HFF-Myc (cell line): ENCODE results near the gene DOCK9.

Source experiments
- DNase-seq: peaks from one replicate; pipeline ENCODE4 v3.0.0-alpha.2; 2011; ENCODE audit warnings: low read depth; ENCODE audit errors: extremely low read depth
- H3K4me3 ChIP-seq: replicated peaks from 2 replicates; pipeline ENCODE4 v1.5.1; 2011; ENCODE audit warnings: low read depth, mild to moderate bottlenecking, control low read depth, low read length
- CTCF ChIP-seq: IDR thresholded peaks from 2 replicates; pipeline ENCODE4 v1.5.1; 2012; ENCODE audit warnings: mild to moderate bottlenecking, low read depth, low read length, control low read depth; ENCODE audit errors: missing control alignments

Gene DOCK9

GRCh38 chr13:98915981-98916380 is 61.9 kb downstream of the DOCK9 start:
- no peak overlapping the region for H3K4me3 ChIP-seq
- no peak for DNase-seq
- TF ChIP-seq CTCF: no peak

- no peak for DNase-seq
- no peak overlapping the region for H3K4me3 ChIP-seq
- no peak for TF ChIP-seq CTCF
Observed at GRCh38 chr13:98915563-98915962, 62.3 kb downstream of the DOCK9 start.

- no peak for DNase-seq
- H3K4me3 ChIP-seq: no peak overlapping the region
- no peak for TF ChIP-seq CTCF
Observed at GRCh38 chr13:98913741-98914140, 64.1 kb downstream of the DOCK9 start.

GRCh38 chr13:98912846-98913245 is 65.0 kb downstream of the DOCK9 start:
- H3K4me3 ChIP-seq: no peak overlapping the region
- no peak for TF ChIP-seq CTCF
- DNase-seq: no peak

GRCh38 chr13:98910501-98910951 is 67.3 kb downstream of the DOCK9 start:
- peak; percentile 50 for DNase-seq
- H3K4me3 ChIP-seq: no peak overlapping the region
- TF ChIP-seq CTCF: no peak

- no peak for DNase-seq
- H3K4me3 ChIP-seq: no peak overlapping the region
- no peak for TF ChIP-seq CTCF
Observed at GRCh38 chr13:98909016-98909415, 68.8 kb downstream of the DOCK9 start.
